ENCODE measurements around the gene BBIP1.
"Not testable (repeated sequence)": the region's sequence is repeated elsewhere in the genome, so short reads cannot be mapped to it uniquely, and the experiment has no call there.

BBIP1 gene

DNA sequence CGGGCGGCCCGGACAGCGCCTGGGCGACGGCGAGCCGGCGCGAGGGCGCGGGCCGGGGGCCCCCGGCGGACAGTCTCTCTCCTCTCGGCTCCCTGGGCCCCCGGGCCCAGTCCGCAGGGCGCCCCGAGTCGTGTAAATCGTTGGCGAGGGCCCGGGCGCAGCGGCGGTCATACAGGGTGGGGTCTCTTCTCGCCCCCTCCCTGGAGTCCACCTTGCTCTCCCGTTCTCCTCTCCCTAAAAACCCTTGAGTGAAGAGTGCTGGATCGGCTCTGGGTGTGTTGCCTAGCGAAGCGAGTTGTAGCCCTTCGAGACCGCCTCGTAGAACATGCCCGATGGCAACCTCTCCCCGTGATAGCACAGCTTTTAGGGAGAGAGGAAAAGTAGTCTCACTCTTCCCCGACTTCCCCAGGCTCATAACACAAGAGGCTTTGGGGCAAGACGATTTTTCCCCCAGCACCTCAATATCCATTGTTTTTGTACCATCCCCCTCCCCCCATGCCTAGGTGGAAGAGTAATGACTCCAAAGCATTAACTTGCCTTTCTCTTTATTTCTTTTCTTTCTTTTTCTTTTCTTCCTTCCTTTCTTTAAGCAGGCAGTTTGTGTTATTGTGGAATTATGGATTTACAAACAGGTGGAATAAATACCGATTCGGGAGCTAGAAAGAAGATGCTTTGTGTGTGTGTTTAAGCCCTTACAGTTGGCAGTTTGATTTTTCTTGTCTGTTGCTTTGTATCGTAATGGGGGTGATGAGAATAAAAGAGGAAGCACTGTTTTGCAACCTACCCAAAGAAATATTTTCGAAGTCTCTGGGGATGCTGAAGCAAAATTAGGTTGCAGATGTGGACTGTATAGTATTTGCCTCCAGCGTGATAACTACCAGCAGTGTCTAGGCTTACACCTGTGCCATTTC lies 1.2 kb upstream of the BBIP1 start:
- ATAC-seq, result no peak

DNA sequence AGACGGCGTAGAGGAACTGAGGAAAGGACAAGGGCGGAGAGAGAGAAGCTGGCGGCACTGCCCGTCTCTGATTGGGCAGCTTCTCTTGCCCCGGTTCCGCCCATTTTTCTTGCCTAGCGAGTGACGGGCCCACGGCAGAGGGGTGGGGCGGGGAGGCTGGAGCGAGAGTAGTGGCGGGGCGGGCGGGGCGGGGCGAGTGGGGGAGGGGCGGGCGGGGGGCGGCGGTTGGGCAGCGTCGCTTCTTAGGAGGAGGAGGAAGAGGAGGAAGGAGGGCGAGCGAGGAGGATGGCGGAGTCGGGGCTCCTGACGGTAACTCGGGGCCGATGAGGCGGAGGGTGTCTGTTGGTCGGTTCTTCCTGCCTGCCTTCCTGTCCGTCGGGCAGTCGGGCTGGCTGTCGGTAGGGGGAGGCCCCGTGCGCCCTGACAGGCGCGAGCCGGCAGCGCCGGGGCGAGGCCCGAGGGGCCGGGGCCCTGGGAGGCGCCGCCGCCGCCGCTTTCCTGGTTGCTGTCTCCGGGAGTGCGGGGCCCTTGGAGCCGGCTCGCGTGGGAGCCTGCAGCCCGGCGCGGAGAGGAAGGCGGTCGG lies 460 bp upstream of the BBIP1 start, which contains the start of gene SHOC2:
Gene SHOC2 (plus strand): TSS at position 256 of the 583 bp plus-strand sequence. CDS start 44,755 bp downstream, outside the sequence.
- ATAC-seq, result peak; percentile 34 to 42

DNA sequence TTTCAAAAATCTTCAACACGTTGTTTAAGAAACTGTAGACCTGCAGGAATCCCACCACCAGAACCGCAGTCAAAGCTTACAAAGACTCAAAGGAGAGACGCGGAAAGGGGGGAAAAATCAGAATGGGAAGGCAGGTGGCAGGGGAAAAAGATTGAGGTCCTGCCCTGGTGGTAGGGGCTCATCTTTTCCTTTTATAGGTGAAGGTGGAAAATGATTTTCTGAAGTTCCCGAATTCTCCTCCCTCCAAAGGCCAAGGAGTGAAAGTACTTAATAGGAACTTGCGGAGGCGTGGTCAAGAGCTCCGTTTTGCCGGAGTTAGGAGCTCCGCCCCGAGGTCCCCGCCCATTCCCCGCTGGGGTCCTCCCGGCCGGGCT lies 724 bp downstream of the BBIP1 start:
- no peak for ATAC-seq

DNA sequence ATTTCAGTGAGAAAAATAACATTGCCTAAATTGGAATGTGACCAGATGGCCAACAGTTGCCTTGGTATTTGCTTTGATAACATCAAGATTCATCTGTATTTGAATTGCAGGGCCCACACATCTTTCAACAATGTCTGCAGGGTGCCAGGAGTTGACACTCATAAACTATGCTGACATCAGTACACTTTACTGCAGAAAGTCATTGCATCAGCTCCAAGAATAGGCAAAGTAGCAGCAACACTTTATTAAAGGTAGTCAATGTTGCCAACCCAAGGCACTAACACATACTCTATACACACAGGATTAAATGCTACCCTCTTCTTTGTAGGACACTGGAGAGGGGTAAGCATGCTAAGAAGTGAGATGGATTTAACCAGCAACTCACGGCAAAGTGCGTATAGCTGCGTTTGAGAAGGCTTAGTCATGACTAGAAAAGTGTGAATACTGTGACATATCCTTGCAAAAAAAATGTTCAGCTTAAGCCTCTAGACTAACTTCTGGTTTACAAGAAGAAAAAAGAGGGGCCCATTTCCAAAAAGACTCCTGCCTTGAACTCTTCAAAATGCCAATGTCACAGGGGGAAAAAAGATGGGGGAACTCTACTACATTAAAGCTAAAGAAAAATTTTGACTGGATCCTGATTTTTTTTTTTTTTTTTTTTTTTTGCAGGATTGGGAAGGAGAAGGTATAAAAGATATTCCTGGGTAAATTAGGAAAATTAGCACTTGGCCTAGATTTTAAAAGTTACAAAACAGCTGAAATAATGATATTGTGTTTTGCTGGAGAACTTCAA lies 2.2 kb downstream of the BBIP1 start:
- ATAC-seq, result no peak

DNA sequence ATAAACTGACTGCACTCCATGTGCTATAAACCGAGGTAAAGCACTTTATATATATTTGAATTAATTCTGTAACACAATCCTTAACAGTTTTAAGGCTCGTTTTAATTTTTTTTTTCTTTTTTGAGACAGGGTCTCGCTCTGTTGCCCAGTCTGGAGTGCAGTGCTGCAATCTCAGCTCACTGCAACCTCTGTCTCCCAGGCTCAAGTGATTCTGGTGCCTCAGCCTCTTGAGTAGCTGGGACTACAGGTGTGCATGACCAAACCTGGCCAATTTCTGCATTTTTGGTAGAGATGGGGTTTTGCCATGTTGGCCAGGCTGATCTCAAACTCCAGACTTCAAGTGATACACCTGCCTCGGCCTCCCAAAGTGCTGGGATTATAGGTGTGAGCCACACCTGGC lies 3.4 kb downstream of the BBIP1 start:
- ATAC-seq, result not testable (repeated sequence)

DNA sequence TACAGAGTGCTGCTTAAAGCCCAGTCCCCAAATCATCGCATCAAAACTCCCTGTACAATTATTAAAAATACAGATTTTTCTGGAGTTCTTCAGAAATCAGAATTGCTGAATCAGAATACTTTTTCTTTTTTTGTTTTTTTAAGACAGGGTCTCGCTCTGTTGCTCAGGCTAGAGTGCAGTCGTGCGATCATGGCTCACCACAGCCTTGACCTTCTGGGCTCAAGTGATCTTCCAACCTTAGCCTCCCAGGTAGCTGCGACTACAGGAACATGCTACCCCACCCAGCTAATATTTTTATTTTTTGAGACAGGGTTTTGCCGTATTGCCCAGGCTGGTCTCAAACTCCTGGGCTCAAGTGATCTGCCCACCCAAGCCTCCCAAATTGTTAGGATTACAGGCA lies 3.9 kb downstream of the BBIP1 start:
- no peak for ATAC-seq

DNA sequence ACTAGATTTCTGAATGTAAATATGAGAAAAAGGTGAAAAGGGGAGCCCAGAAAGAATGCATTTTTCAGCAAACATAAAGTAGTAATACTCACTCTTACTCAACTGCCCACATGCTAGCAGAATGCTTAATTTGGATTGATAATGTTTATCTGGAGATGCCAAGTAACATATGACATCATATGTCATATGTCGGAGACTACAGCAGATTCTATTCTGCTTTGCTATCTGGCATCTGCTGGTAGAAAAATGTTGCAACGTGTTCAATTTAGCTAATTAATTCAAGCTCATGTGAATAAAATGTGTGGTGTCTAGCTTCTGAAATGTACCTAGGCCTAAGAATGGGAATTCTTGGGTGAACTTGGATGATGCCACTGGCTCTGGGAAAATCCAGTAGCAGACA lies 4.5 kb downstream of the BBIP1 start:
- ATAC-seq, result no peak

DNA sequence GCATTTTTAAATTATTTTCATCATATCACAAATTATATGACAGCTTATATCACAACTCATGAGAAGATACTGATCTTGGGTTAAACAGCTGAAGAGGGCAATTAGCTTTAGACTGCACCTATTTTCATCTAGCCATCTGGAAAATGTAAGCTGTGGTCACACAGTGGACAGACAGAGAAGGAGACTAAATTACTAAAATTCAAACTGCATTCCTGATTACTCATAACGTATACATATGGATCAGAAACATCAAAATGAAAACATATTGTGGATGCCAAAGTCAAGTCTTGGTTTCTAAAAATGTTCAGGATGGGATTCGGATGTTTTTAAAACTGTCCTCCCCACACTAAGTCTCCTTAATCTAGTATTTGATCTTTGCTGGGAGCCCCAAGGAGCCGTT lies 6.6 kb downstream of the BBIP1 start:
- ATAC-seq, result no peak

DNA sequence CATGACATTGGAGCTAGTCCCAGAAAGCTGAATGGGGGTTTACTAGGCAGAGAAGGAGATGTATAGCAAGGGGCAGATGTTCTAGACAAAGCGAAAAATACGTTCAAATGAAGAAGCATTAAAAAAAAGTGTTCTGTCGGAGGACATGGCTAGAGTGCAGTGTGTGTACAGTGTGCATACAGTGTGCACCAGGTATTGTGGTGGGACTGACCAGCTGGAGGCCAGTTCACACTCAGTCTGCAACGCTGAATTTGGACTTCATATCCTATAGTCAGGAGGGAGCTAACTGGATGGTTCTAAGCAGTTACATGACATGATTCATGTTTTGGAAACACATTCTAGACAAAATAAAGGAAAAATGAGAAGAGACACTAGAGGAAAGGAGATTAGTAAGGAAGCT lies 8.8 kb downstream of the BBIP1 start:
- ATAC-seq, result no peak

DNA sequence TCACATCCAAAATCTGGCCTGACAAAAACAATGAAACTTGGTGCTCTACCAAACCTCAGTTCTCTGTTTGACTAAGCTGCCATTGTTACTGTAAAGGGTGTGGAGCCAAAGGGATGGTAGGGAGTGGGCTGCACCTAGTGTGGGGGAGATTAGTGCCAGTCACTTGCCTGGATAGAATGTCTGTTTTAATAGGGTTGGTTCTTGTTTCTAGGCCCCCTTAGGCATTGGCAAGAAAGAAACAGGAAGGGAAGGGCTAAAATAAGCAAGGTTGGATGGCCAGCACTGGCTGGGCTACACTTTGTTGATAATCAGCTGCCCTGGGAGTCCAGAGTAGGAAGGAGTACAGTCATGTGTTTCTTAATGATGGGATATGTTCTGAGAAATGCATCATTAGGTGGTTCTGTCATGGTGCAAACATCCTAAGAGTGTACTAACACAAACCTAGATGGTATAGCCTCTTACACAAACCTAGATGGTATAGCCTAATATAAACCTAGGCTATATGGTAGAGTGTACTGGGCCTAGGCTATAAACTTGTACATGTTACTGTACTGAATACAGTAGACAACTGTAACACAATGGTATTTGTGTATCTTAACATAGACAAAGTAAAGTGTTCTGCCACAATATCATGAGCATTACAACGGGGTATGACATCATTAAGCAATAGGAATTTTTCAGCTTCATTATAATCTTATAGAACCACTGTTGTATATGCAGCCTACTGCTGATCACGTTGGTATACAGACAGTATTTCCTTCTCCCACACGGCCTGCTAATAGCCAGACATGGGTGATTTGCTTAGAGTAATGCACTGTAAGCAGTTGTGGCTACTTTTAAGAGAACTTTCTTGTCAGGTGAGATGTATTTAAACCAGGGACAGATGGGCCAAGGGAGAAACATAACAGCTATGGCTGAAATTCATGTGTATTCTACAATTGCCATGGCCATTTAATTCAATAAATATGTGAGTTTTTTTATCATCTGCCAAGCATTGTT lies 15.4 kb downstream of the BBIP1 start:
- peak; percentile 51 to 72 for ATAC-seq

DNA sequence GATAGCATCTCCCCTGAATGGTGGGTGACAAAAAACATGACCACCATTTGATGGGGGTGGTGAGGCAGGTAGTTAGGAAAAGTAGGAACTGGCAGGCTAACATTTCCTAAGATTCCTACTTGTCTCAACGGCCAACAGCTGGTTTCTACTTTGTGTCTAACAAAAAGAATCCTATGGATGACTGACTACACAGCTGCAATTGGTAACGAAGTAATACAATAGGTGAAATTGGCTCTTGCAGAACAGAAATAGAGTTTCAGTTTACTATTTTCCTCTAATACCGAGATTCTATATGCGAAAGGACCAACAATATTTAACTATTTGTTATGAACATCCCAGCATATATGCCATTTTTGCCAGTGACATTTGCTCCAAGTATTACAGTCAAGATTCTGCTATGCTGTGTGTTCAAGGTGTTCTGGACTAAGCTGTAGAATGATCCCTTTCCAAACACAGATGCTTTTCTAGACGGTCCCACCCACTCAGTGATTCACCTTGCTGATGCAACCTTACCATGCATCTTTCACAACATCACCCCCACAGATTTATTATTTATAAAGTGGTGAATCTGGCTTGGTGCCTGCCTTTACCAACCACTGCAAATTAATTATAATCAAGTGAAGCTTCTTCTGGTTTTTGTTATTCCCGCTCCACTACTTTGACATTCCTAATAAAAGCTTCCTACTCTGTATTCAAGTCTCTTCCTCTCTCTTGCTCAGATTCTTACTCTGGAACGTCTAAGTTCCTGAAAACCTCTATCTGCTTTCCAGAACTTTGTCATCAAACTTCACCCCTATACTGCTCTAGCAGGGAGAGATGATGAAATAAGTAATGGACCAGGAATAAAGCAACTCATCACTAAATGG lies 16.8 kb downstream of the BBIP1 start:
- ATAC-seq, result peak; percentile 76 to 78

DNA sequence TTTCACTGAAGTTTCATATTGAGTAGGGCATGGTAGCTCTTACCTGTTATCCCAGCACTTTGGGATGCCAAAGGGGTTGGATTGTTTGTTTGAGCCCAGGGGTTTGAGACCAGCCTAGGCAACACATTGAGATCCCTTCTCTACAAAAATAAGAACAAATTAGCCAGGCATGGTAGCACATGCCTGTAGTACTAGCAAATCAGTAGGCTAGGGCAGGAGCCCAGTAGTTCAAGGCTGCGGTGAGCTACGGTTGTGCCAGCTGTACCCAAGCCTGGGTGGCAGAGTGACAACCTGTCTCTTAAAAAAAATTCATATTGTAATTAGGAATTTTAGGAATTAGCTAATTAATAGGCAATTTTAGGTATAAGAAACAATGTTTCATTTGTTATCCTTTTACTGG lies 18.0 kb downstream of the BBIP1 start:
- ATAC-seq, result no peak

DNA sequence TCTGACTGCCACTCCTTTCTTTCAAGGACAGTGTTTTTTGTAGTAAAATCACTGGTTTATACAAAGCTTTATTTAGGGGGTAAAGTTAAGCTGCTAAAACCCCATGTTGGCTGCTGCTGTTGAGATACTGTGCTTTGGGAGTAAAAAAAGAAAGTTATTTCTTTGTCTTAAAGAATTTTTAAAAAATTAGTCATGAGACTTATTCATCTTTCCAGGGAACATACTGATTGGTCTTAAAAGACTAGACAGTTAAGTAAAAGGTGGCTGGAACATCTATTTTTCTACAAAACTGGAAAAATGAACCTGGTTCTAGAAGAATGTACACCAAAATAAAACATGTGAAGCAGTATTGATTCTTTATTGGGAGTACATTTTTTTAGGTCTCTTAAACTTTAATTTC lies 20.6 kb downstream of the BBIP1 start:
- ATAC-seq, result no peak

DNA sequence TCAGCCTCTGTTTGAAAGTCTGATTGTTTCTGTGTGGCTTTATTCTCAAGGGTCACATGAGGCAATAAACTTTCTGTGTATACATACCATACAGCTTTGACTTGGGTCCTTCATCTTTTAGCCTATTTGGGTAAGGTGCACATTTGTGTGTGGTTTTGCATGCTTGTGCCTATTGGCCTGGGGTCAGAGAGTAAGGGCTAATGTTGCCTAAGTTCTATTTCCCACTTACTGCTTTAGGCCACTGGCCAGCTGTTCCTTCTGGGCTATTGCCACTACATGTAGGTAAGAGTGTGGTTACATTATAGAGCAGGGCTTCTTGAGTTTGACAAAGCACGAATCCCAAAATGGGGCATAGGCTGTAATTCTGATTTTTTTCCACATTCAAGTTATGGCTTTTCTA lies 21.8 kb downstream of the BBIP1 start:
- ATAC-seq, result no peak

DNA sequence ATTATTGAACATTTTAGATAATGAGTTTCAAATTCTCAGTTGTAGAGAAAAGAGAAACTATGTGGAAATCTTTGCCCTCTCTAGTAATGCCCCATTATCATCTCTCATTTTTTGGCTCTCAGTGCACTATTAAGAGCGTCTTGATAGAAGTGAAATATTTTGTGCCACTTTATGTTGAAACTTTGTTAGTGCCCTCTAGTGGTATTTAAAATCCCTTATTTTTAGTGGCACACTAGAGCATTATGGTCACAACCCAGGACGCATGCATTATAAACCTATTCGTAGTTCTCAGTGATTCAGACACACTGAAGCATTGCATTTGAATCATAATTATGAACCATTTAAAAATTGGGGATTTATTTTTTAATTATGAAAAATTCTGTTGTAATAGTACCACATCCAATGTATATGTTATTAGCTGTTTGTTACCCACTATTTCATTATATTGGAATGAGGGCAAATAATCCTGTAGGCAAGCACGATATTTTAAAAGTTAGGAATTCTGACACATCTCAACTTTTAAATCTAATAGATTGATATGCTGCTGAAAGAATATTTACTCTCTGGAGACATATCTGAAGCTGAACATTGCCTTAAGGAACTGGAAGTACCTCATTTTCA lies 25.3 kb downstream of the BBIP1 start:
- peak; percentile 84 to 91 for ATAC-seq

DNA sequence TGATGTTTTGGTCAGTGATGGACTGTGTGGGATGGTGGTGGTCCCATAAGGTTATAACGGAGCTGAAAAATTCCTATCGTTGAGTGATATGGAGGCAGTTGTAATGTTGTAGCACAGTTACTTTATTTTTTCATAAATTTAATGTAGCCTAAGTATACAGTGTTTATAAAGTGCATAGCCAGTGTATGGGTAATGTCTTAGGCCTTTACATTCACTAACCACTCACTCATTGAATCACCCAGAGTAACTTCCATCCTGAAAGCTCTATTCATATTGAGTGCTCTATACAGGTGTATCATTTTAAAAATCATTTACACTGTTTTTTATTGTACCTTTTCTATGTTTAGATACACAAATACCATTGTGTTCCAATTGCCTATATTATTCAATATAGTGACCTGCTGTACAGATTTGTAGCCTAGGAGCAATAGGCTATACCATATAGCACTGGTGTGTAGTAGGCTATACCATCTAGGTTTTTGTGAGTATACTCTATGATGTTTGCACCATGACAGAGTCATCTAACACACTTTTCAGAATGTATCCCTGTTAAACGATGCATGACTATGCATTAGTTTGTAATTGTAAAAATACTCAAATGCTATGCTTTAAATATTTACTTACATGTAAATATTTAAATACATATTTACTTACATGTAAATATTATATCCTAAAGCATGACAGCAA lies 26.2 kb downstream of the BBIP1 start:
- no peak for ATAC-seq

DNA sequence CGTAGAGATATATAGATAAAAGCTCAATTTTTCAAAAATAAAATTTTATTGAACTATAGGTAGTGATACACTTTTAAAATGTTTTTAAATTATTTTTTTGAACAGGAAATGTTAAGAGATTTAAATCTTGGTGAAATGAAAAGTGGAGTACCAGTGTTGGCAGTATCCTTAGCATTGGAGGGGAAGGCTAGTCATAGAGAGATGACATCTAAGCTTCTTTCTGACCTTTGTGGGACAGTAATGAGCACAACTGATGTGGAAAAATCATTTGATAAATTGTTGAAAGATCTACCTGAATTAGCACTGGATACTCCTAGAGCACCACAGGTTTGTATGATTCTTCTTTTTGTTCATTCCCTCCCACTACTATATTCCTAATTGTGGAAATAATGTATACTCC lies 31.4 kb downstream of the BBIP1 start:
- no peak for ATAC-seq

DNA sequence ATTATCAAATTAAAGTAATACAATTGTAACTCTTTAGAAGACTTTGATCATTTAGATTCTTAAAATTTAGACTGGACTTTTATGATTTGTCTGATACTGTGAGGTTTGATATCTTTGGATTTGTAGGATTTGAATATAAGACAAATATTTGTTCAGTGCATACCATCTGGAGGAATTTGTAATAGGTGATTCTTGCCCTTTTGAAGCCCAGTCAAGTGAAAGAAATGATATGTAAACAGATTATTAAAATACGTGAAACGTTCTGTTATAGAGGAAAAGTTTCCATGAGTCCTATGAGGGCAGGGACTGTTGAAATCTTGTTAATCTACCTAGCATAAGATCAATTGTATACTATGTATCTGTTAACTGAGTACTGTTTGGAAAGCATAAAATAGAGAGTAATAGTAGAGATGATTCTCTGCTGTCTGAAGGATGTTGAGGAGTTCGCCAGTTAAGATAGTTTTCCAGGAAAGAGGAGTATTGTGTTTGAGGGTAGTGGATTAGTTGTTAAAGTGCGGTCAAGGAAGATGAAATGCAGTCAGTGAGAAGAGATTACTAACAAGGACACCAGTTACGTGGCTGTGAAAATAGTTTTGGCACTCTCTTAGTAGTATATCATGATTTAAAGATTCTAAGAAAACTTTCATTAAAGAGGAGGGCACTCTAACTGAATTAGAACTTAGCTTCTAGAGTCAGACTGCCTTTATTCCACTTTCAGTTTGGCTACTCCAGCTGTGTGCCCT lies 32.9 kb downstream of the BBIP1 start:
- ATAC-seq, result peak; percentile 30 to 35

DNA sequence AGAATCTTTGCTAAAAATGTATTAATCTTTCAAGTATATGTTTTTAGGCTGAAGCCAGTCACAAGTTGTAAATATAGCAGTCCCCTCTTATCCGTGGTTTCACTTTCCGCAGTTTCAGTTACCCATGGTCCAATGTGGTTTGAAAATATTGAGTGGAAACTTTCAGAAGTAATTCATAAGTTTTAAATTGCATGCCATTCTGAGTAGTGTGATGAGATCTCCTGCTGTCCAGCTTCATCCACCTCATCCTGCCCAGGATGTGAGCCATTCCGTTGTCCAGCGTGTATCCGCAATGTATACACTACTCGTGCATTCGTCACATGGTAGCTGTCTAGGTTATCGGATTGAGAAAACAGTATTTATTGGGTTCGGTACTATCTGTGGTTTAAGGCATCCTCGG lies 35.1 kb downstream of the BBIP1 start:
- peak; percentile 36 to 50 for ATAC-seq

Measured in activated CD4-positive, CD25-positive, alpha-beta regulatory T cell treated with anti-CD3 and anti-CD28 coated beads, Interleukin-2, amount 50 U/mL, for 24 hours (primary cell).